OCI-LY3 (cell line): ENCODE results near the gene BORCS6.

ENCODE experiments used
- H2AFZ ChIP-seq: fragments of 200-600, 300-600 bp; shearing (Covaris generic); 2 replicates; pipeline ENCODE4 v1.6.0; 2014; ENCODE audit warnings: antibody characterized with exemption, low read depth, low read length
- H3K27ac ChIP-seq: fragments of 200-600, 300-600 bp; sonication (generic); 2 replicates; pipeline ENCODE4 v1.5.1; 2014; ENCODE audit warnings: mild to moderate bottlenecking, low read length, moderate library complexity, mixed read lengths
- H3K27me3 ChIP-seq: fragments of 200-600, 300-600 bp; sonication (generic); 2 replicates; pipeline ENCODE4 v1.6.1; 2014; ENCODE audit warnings: low read depth, low read length, mixed read lengths
- H3K36me3 ChIP-seq: fragments of 200-600, 300-600 bp; sonication (generic); replicated peaks from 2 replicates; pipeline ENCODE3; 2014; ENCODE audit warnings: low read depth, low read length, mixed read lengths
- H3K4me1 ChIP-seq: fragments of 300-600, 200-600 bp; sonication (generic); 2 replicates; pipeline ENCODE4 v1.6.1; 2014; ENCODE audit warnings: low read length, mixed read lengths
- H3K4me2 ChIP-seq: fragments of 200-600, 300-600 bp; sonication (generic); 2 replicates; pipeline ENCODE4 v1.6.1; 2014; ENCODE audit warnings: low read length, mixed read lengths
- H3K4me3 ChIP-seq: fragments of 300-600, 200-600 bp; sonication (generic); 2 replicates; pipeline ENCODE4 v1.5.1; 2014; ENCODE audit warnings: antibody characterized with exemption, mild to moderate bottlenecking, low read length, moderate library complexity
- H3K79me2 ChIP-seq: fragments of 300-600, 200-600 bp; shearing (Covaris generic); 2 replicates; pipeline ENCODE4 v1.6.1; 2014; ENCODE audit warnings: mild to moderate bottlenecking, low read length, mixed read lengths
- H3K9ac ChIP-seq: fragments of 300-600, 200-600 bp; shearing (Covaris generic); 2 replicates; pipeline ENCODE4 v1.6.0; 2014; ENCODE audit warnings: mild to moderate bottlenecking, low read length, moderate library complexity
- H3K9me3 ChIP-seq: fragments of 200-600, 300-600 bp; shearing (Covaris generic); 2 replicates; pipeline ENCODE4 v1.6.1; 2014; ENCODE audit warnings: low read length, mixed read lengths; ENCODE audit not compliant: insufficient read depth
- H4K20me1 ChIP-seq: fragments of 200-600, 300-600 bp; sonication (generic); 2 replicates; pipeline ENCODE4 v1.6.1; 2016; ENCODE audit warnings: low read length, mixed read lengths; ENCODE audit not compliant: insufficient read depth
- EZH2phosphoT487 ChIP-seq: fragments of 200-600 bp; shearing (Covaris generic); IDR thresholded peaks from 2 replicates; pipeline ENCODE4 v1.6.1; 2018; ENCODE audit warnings: antibody characterized with exemption, mixed run types, low read depth
- TF ChIP-seq, protein P1 (sequence below): fragments of 200-600, 300-600 bp; sonication (generic); IDR thresholded peaks from 2 replicates; pipeline ENCODE4 v1.5.1; 2014; ENCODE audit warnings: antibody characterized with exemption, low read length, low read depth

Gene BORCS6

DNA sequence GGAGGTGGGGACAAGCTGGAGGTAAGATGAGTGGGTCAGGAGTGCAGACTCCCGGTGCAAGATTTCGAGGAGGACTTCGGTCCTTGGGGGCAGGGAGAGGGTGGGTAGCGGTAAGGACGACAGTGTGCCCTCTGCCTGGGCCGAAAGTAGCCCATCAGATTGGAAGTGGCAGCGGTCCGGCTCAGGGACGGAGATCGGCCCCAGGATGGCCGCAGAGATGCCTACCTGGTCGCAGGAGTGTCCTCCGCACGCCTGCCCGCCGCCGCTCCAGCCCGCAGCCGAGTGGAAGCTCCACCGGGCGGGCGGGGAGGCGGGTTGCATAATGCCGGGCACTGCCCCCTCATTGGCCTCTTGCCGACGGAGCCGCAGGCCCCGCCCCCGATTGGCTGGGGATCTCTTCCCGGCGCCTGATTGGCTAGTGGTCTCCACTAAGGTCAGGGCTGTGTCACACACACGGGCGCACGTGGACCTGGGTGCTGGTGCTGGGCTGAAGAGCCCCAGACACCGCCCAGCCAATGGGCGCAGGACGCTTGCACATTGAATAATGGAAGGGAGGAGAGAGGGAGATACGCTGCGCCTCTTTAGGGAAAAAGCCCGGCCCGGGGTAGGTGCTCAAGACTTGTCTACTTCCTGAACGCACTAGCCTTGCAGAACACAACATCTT, 37.7 kb downstream of the BORCS6 start, which contains the start of gene PER1:
TSS of gene PER1 (minus strand) at position 293 of the 664 bp plus-strand sequence. CDS start 1,698 bp downstream, outside the sequence.
- Histone ChIP-seq H3K4me2 (peak within 1 kb of the TSS; percentile 99), H3K4me1 (peaks cover 20% of the 10 kb centered on the region), H2AFZ (no peak within 1 kb of the TSS), H3K36me3 (no peaks in the 10 kb centered on the region), H3K4me3 (peak within 1 kb of the TSS; percentile 97), H3K27ac (peak within 1 kb of the TSS; percentile 37), H3K9ac (peak within 1 kb of the TSS; percentile 80), H3K79me2 (peaks cover 9% of the 10 kb centered on the region; the same call in 1 of the 2 replicates), H3K9me3 (no peaks in the 10 kb centered on the region), H4K20me1 (no peaks in the 10 kb centered on the region), H3K27me3 (no peaks in the 10 kb centered on the region)
- TF ChIP-seq, protein P1, sequence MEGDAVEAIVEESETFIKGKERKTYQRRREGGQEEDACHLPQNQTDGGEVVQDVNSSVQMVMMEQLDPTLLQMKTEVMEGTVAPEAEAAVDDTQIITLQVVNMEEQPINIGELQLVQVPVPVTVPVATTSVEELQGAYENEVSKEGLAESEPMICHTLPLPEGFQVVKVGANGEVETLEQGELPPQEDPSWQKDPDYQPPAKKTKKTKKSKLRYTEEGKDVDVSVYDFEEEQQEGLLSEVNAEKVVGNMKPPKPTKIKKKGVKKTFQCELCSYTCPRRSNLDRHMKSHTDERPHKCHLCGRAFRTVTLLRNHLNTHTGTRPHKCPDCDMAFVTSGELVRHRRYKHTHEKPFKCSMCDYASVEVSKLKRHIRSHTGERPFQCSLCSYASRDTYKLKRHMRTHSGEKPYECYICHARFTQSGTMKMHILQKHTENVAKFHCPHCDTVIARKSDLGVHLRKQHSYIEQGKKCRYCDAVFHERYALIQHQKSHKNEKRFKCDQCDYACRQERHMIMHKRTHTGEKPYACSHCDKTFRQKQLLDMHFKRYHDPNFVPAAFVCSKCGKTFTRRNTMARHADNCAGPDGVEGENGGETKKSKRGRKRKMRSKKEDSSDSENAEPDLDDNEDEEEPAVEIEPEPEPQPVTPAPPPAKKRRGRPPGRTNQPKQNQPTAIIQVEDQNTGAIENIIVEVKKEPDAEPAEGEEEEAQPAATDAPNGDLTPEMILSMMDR: no peak
- TF ChIP-seq EZH2phosphoT487: no peak

DNA sequence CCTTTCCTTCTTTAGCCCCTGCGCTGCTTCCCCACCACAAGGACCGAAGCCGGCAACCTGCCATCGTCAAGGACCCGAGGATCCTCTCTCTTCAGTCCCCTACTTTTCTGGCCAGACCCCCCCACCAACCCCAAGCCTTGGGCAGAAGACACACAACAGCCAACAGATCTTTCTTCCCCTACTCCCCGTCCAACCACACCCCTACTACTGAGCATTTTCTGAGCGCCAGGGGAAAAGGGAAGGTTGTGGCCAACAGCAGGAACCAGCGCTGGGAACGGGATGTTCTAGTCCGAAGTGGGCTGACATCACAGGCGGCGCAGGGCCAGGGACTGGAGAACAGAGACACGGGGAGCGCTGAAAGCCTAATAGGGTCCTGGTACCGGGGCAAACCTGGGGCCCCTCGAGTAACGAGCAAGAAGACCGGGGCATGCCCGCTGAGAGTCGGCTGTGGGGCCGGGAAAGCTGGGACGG, 38.3 kb downstream of the BORCS6 start:
- H3K4me3 ChIP-seq: peak overlapping the region; percentile 97
- no peak for TF ChIP-seq EZH2phosphoT487
- TF ChIP-seq, protein P1: no peak
- no peak overlapping the region for H2AFZ ChIP-seq
- no peaks in the 10 kb centered on the region for H3K9me3 ChIP-seq
- peaks cover 9% of the 10 kb centered on the region; the same call in 1 of the 2 replicates for H3K79me2 ChIP-seq
- no peaks in the 10 kb centered on the region for H3K27me3 ChIP-seq
- peak overlapping the region; percentile 99 for H3K4me2 ChIP-seq
- H4K20me1 ChIP-seq: no peaks in the 10 kb centered on the region
- H3K9ac ChIP-seq: peak overlapping the region; percentile 80
- peaks cover 20% of the 10 kb centered on the region for H3K4me1 ChIP-seq
- H3K36me3 ChIP-seq: no peaks in the 10 kb centered on the region
- peak overlapping the region; percentile 37 for H3K27ac ChIP-seq

DNA sequence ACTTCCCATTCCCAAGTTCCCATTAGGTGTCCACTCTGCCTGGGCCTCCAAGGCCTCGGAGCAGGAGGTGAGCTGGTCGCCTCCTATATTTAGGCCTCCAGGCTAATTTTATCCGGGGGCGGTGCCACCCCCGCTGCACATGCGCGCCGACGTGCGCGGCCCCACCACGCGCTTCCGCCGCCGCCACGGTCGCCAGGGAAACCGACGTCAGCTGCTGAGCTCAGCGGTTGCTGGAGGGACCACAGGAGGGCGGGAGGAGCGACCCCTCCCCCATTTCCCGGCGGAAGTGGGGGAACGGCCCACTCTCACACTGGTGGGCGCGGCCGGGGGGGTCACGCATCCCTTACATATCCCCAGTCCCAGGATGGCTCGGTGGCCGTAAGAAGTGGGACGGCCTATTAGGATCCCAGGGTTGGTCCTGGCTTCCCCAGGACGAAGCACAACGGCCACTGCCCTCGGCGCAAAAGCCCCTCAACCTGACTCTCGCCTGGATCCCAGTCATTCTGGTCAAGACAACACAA, 38.8 kb downstream of the BORCS6 start:
- no peaks in the 10 kb centered on the region for H4K20me1 ChIP-seq
- TF ChIP-seq EZH2phosphoT487: no peak
- TF ChIP-seq, protein P1: no peak
- peak overlapping the region; percentile 97 for H3K4me3 ChIP-seq
- H3K9me3 ChIP-seq: no peaks in the 10 kb centered on the region
- no peak overlapping the region for H2AFZ ChIP-seq
- H3K4me1 ChIP-seq: peaks cover 20% of the 10 kb centered on the region
- peak overlapping the region; percentile 80 for H3K9ac ChIP-seq
- peaks cover 9% of the 10 kb centered on the region; the same call in 1 of the 2 replicates for H3K79me2 ChIP-seq
- H3K36me3 ChIP-seq: no peaks in the 10 kb centered on the region
- no peaks in the 10 kb centered on the region for H3K27me3 ChIP-seq
- H3K27ac ChIP-seq: peak overlapping the region; percentile 37
- peak overlapping the region; percentile 99 for H3K4me2 ChIP-seq
